ENCODE data around the gene EPHA2. TPM values are rescaled to one million over a fixed set of nuclear protein-coding genes. Genes with fewer than 3 reads are reported as not detected.
"Not testable (repeated sequence)": the region's sequence is repeated elsewhere in the genome, so short reads cannot be mapped to it uniquely, and the experiment has no call there.

Gene EPHA2
- total RNA-seq, 1 donor from 2014 or later = not detected

GRCh38 chr1:16168622-16169360 is 12.9 kb upstream of the EPHA2 start:
- ATAC-seq (ENCODE audit: low read depth) (peak; percentile 38), DNase-seq (no peak)
- peak overlapping the region; percentile 67 for H3K4me3 Mint-ChIP-seq
- ChIA-PET POLR2A (interaction anchor here (1.5 kb wide), 1 partner anchor 38 kb away, joined by 4 read pairs; no protein-coding TSS in a partner anchor), CTCF (interaction anchor here (1.7 kb wide), 1 partner anchor 90 kb away, joined by 6 read pairs; no protein-coding TSS in a partner anchor)
- H3K27ac Mint-ChIP-seq = no peak overlapping the region
- H3K27me3 Mint-ChIP-seq = peaks cover 6% of the 10 kb centered on the region
- intact Hi-C loops (cut with micrococcal nuclease) = loop anchor here (2.0 kb wide), 2 partner anchors 14 to 38 kb away; no protein-coding TSS in a partner anchor
- no peaks in the 10 kb centered on the region for H3K9me3 Mint-ChIP-seq
- TF ChIP-seq, protein P1, sequence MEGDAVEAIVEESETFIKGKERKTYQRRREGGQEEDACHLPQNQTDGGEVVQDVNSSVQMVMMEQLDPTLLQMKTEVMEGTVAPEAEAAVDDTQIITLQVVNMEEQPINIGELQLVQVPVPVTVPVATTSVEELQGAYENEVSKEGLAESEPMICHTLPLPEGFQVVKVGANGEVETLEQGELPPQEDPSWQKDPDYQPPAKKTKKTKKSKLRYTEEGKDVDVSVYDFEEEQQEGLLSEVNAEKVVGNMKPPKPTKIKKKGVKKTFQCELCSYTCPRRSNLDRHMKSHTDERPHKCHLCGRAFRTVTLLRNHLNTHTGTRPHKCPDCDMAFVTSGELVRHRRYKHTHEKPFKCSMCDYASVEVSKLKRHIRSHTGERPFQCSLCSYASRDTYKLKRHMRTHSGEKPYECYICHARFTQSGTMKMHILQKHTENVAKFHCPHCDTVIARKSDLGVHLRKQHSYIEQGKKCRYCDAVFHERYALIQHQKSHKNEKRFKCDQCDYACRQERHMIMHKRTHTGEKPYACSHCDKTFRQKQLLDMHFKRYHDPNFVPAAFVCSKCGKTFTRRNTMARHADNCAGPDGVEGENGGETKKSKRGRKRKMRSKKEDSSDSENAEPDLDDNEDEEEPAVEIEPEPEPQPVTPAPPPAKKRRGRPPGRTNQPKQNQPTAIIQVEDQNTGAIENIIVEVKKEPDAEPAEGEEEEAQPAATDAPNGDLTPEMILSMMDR (IDR thresholded peaks at IDR 0.05) = no peak
- H3K36me3 Mint-ChIP-seq (ENCODE audit: low read depth) = no peaks in the 10 kb centered on the region
- H3K4me1 Mint-ChIP-seq = peaks cover 20% of the 10 kb centered on the region

DNA sequence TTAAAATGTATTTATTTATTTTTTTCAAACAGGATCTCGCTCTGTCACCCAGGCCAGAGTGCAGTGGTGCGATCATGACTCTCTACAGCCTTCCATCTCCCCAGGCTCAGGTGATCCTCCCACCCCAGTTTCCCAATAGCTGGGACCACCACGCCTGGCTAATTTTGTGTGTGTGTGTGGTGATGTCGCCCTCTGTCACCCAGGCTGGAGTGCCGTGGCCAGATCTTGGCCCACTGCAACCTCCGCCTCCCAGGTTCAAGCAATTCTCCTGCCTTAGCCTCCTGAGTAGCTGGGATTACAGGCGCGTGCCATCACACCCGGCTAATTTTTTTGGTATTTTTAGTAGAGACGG is 12.3 kb upstream of the EPHA2 start:
- POLR2A ChIA-PET = interaction anchor here (0.5 to 1.5 kb wide), 2 partner anchors 39 to 938 kb away, joined by 4 read pairs; no protein-coding TSS in a partner anchor

GRCh38 chr1:16167331-16168143 is 11.7 kb upstream of the EPHA2 start:
- no peak overlapping the region for H3K27ac Mint-ChIP-seq
- H3K27me3 Mint-ChIP-seq = peaks cover 6% of the 10 kb centered on the region
- intact Hi-C loops (cut with micrococcal nuclease) = loop anchor here (2.0 kb wide), 2 partner anchors 13 to 39 kb away; no protein-coding TSS in a partner anchor
- ChIA-PET CTCF (interaction anchor here (1.7 kb wide), 1 partner anchor 88 kb away, joined by 6 read pairs; no protein-coding TSS in a partner anchor), POLR2A (interaction anchor here (0.5 to 1.5 kb wide), 2 partner anchors 39 to 939 kb away, joined by 4 read pairs; no protein-coding TSS in a partner anchor)
- peaks cover 23% of the 10 kb centered on the region for H3K4me1 Mint-ChIP-seq
- peak overlapping the region; percentile 67 for H3K4me3 Mint-ChIP-seq
- TF ChIP-seq, protein P1 (IDR thresholded peaks at IDR 0.05) = no peak
- H3K9me3 Mint-ChIP-seq = no peaks in the 10 kb centered on the region
- no peaks in the 10 kb centered on the region for H3K36me3 Mint-ChIP-seq (ENCODE audit: low read depth)
- ATAC-seq (ENCODE audit: low read depth) (peak; percentile 89), DNase-seq (peak; percentile 73)

More for the DNA sequence above, 12.3 kb upstream of the EPHA2 start:
- Mint-ChIP-seq H3K4me1 (peaks cover 20% of the 10 kb centered on the region), H3K4me3 (peak overlapping the region; percentile 67)
- H3K9me3 Mint-ChIP-seq; H3K27me3 Mint-ChIP-seq; H3K36me3 Mint-ChIP-seq (ENCODE audit: low read depth); H3K27ac Mint-ChIP-seq; DNase-seq; ATAC-seq (ENCODE audit: low read depth): not testable (repeated sequence)
- intact Hi-C loops (cut with micrococcal nuclease) = loop anchor here (2.0 kb wide), 2 partner anchors 13 to 39 kb away; no protein-coding TSS in a partner anchor
- CTCF ChIA-PET = interaction anchor here (1.7 kb wide), 1 partner anchor 89 kb away, joined by 6 read pairs; no protein-coding TSS in a partner anchor

- no peak for DNase-seq
- Mint-ChIP-seq H3K36me3 (ENCODE audit: low read depth) (no peaks in the 10 kb centered on the region), H3K9me3 (no peaks in the 10 kb centered on the region), H3K27ac (no peak overlapping the region), H3K27me3 (peaks cover 2% of the 10 kb centered on the region), H3K4me3 (no peak overlapping the region), H3K4me1 (peaks cover 24% of the 10 kb centered on the region)
- TF ChIP-seq, protein P1 (IDR thresholded peaks at IDR 0.05) = no peak
- no peak for ATAC-seq (ENCODE audit: low read depth)
- ChIA-PET POLR2A (interaction anchor here (0.6 kb wide), 1 partner anchor 14 kb away, joined by 3 read pairs; no protein-coding TSS in a partner anchor), CTCF (no interaction called here)
- intact Hi-C loops (cut with micrococcal nuclease) = no loop called here
Observed at GRCh38 chr1:16166117-16166516, 10.2 kb upstream of the EPHA2 start.

DNA sequence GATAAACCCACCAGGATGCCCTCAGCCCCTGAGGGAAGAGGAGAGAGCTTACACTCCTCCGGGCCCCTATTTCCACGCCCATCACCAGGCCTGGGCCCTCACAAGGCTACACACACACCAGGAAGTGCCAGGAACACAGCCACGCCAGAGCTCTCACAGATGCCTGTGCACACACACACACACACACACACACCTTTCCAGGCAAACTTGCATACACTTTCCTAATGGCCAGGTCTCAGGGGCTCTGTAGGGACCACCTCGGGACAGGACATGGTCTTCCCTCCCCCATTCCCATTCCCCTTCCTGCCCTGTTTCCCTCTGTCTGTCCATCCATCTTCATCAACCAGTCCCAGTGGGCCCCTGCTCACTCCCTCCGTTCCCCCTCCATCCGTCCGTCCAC is 9.7 kb upstream of the EPHA2 start:
- ChIA-PET CTCF (no interaction called here), POLR2A (no interaction called here)
- H3K36me3 Mint-ChIP-seq (ENCODE audit: low read depth) = no peaks in the 10 kb centered on the region
- ATAC-seq (ENCODE audit: low read depth) = no peak
- intact Hi-C loops (cut with micrococcal nuclease) = no loop called here
- TF ChIP-seq, protein P1 (IDR thresholded peaks at IDR 0.05) = no peak
- no peaks in the 10 kb centered on the region for H3K27me3 Mint-ChIP-seq
- no peak overlapping the region for H3K4me3 Mint-ChIP-seq
- no peaks in the 10 kb centered on the region for H3K9me3 Mint-ChIP-seq
- H3K4me1 Mint-ChIP-seq = peaks cover 24% of the 10 kb centered on the region
- no peak overlapping the region for H3K27ac Mint-ChIP-seq
- no peak for DNase-seq
